HG03439 (cell line): ENCODE measurements around the gene FAM204A.

Experiments
- ATAC-seq: cut with Tn5 transposase; IDR thresholded peaks from one replicate; pipeline ENCODE4 v1.9.1; 2021; ENCODE audit warnings: mild to moderate bottlenecking, moderate library complexity; ENCODE audit not compliant: unreplicated experiment

Gene FAM204A

GRCh38 chr10:118332236-118332635, 9.9 kb downstream of the FAM204A start:
- ATAC-seq = peak; percentile 80

- ATAC-seq = no peak
Observed at GRCh38 chr10:118330295-118331076, 11.6 kb downstream of the FAM204A start.

GRCh38 chr10:118324140-118324539, 18.0 kb downstream of the FAM204A start:
- ATAC-seq = no peak

- ATAC-seq = no peak
Observed at GRCh38 chr10:118321724-118322575, 20.2 kb downstream of the FAM204A start.

- no peak for ATAC-seq
Observed at GRCh38 chr10:118315629-118316028, 26.5 kb downstream of the FAM204A start.

- no peak for ATAC-seq
Observed at GRCh38 chr10:118314882-118315281, 27.2 kb downstream of the FAM204A start.

DNA sequence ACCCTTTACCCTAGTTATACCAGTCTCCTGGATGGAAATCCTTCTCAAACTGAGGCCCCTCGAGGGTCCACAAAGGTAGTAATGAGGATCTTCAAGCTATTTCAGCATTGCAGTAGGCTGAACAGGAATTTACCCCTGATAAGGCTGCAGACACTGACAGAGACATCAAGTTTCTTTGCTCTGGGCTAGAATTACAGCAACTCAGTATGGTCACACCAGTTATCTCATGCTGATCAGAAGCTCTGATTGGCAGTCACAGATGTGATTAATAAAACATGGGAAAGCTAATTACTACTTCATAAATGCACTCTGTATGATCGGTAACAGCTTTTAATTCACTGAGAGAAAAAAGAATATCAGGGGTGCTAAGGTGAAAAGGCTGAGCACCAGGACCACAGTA, 30.6 kb downstream of the FAM204A start:
- ATAC-seq = no peak

- ATAC-seq = no peak
Observed at GRCh38 chr10:118310822-118311221, 31.3 kb downstream of the FAM204A start.

- no peak for ATAC-seq
Observed at GRCh38 chr10:118309911-118310310, 32.2 kb downstream of the FAM204A start.

DNA sequence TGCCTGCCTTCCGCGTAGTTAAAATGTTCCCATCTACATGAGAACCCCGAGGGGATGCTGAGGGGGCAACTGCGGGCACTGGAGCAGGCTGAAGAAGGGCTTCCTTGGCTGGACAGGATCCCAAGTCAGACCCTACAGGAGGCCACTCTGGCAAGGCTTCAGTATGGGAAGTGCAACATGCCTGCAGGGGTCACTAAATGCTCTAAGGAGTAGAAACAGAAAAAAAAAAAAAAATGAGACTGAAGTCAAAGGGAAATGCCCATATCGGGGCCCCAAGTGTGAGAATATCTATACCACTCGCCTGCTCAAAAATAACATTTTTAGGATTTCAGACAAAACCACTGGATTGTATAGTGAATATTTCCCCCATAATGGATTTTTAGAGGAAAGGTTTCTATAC, 33.5 kb downstream of the FAM204A start:
- ATAC-seq = no peak

- ATAC-seq = no peak
Observed at GRCh38 chr10:118307859-118308258, 34.3 kb downstream of the FAM204A start.

DNA sequence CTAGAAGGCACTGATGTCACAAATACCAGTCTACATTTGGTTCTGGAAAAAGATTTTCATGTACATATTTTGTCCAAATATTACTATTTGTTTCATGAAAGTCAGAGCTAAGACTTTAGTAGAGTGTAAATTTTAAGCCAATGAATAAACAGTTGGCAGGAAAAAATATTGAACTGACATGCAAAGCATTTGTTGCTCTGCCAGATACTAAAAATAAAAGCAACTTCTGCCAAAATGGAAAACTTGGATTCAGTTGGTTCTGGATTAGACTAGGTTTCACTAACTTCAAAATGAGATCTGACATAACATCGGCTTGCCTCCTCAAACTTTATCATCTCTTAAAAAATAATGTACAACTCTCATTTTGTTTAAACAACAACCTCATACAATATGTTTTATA, 34.9 kb downstream of the FAM204A start:
- ATAC-seq = no peak

- no peak for ATAC-seq
Observed at GRCh38 chr10:118305730-118306129, 36.4 kb downstream of the FAM204A start.

GRCh38 chr10:118304521-118304920, 37.6 kb downstream of the FAM204A start:
- no peak for ATAC-seq

GRCh38 chr10:118301211-118301610, 40.9 kb downstream of the FAM204A start:
- ATAC-seq = no peak

GRCh38 chr10:118300320-118300719, 41.8 kb downstream of the FAM204A start:
- no peak for ATAC-seq

- no peak for ATAC-seq
Observed at GRCh38 chr10:118298787-118299186, 43.3 kb downstream of the FAM204A start.

DNA sequence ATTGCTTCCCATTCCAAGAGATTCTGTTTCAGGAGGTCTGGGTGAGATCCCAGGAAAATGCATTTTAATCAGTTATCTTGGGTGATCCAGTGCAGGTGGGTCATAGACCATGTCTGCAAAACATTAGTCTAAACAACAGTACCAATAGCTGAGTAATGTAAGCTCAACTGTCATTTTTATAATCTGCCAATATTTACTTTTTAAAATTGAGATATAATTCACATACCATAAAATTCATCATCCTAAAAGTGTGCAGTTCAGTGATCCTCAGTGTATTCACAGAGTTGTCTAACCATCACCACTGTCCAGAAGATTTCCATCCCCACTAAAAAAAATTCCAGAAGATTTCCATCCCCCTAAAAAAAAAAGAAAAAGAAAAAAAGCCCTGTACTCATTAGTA, 51.0 kb downstream of the FAM204A start:
- no peak for ATAC-seq

DNA sequence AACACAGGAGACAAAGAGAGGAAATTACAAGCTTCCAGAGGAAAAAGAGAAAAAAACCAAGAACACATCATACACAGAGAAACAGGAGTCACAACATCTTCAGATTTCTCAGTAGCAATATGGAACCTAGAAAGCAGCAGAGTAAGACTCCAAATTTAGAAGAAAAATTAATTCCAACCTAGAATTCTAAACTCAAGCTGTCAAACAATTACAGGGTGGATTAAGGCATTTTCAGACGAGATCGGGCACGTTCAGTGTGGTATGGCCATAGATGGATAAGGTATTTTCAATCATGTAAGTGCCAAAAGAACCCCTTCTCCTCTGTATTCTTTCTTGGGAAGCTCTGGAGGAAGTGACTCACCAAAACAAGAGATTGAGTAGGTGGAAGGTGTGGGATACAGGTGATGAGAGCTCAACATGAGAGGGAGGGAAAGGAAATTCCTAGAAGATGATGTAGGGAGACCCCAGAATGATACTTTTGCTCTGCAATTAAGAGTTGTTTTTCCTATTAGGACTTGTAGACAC, 51.6 kb downstream of the FAM204A start:
- no peak for ATAC-seq

GRCh38 chr10:118287076-118287806, 54.9 kb downstream of the FAM204A start:
- ATAC-seq = no peak
